PFSK-1 (cell line): ENCODE measurements around the gene GPR148.

ENCODE experiments used
- FOXP2 ChIP-seq: optimal IDR thresholded peaks from 2 replicates; pipeline ENCODE3; 2011; ENCODE audit warnings: borderline replicate concordance, control low read depth, inconsistent platforms; ENCODE audit not compliant: insufficient read depth; ENCODE audit errors: extremely low read length, extremely low read depth
- POLR2AphosphoS5 ChIP-seq: IDR thresholded peaks from 2 replicates; pipeline ENCODE4 v1.6.1; 2012; ENCODE audit warnings: low read depth, mild to moderate bottlenecking, control low read depth, low read length, moderate library complexity
- REST ChIP-seq, 2 experiments: IDR thresholded peaks; 2 replicates each; pipeline versions ENCODE4 v1.6.1 to v1.8.0; 2011 to 2012; ENCODE audit warnings: low read depth in 2 of 2, low read length in 2 of 2, control low read depth in 1 of 2, inconsistent platforms in 1 of 2, mild to moderate bottlenecking in 1 of 2, moderate library complexity in 1 of 2; ENCODE audit not compliant: insufficient read depth in 1 of 2
- SIN3A ChIP-seq: IDR thresholded peaks from 2 replicates; pipeline ENCODE4 v1.6.1; 2012; ENCODE audit warnings: mild to moderate bottlenecking, low read length, moderate library complexity, borderline replicate concordance; ENCODE audit not compliant: insufficient read depth
- TAF1 ChIP-seq: IDR thresholded peaks from 2 replicates; pipeline ENCODE4 v1.6.1; 2012; ENCODE audit warnings: low read length, control low read depth, borderline replicate concordance; ENCODE audit not compliant: insufficient read depth

The GPR148 gene

GRCh38 chr2:130749078-130749477, 20.2 kb downstream of the GPR148 start:
- TF ChIP-seq POLR2AphosphoS5 (no peak), FOXP2 (no peak), TAF1 (no peak), SIN3A (no peak), REST (IDR thresholded peaks at IDR 0.05; ENCODE audit: insufficient read depth in 1 of 2, low read depth in 2 of 2, low read length in 2 of 2) (no peak)

- TF ChIP-seq SIN3A (no peak), FOXP2 (no peak), TAF1 (no peak), REST (IDR thresholded peaks at IDR 0.05; ENCODE audit: insufficient read depth in 1 of 2, low read depth in 2 of 2, low read length in 2 of 2) (no peak), POLR2AphosphoS5 (no peak)
These were observed 20.8 kb downstream of the GPR148 start for GRCh38 chr2:130749641-130750040.

GRCh38 chr2:130754811-130755210, 25.9 kb downstream of the GPR148 start:
- TF ChIP-seq POLR2AphosphoS5: no peak
- TF ChIP-seq SIN3A: no peak
- TF ChIP-seq REST (IDR thresholded peaks at IDR 0.05; ENCODE audit: insufficient read depth in 1 of 2, low read depth in 2 of 2, low read length in 2 of 2): no peak
- no peak for TF ChIP-seq TAF1
- TF ChIP-seq FOXP2: no peak

- TF ChIP-seq SIN3A (no peak), REST (IDR thresholded peaks at IDR 0.05; ENCODE audit: insufficient read depth in 1 of 2, low read depth in 2 of 2, low read length in 2 of 2) (0 out of 4 replicates have a peak, but pooled peaks of 1 of the 2 experiments have one; percentile 20)
These were observed 26.6 kb downstream of the GPR148 start, which contains the start of gene AMER3 for GRCh38 chr2:130755256-130756052. Gene AMER3 (plus strand): TSS chr2:130755540. CDS start chr2:130762073, 6,533 bp downstream.
